Neuronal stem cell (in vitro differentiated cells): ENCODE results near the gene PRCP.

Experiments
- DNase-seq: peaks from one replicate; pipeline ENCODE4 v3.0.0-alpha.2; 2013; ENCODE audit warnings: low spot score
- H2AFZ ChIP-seq: one replicate; pipeline ENCODE4 v1.6.1; 2013; ENCODE audit warnings: mild to moderate bottlenecking, low read length, inconsistent platforms
- H2AK5ac ChIP-seq: 2 replicates; pipeline ENCODE4 v1.6.1; 2013; ENCODE audit warnings: low read depth, mild to moderate bottlenecking, inconsistent platforms, low read length, moderate library complexity, mixed read lengths
- H2BK120ac ChIP-seq: 2 replicates; pipeline ENCODE4 v1.6.1; 2013; ENCODE audit warnings: low read depth, mild to moderate bottlenecking, inconsistent platforms, low read length, moderate library complexity, mixed read lengths
- H2BK12ac ChIP-seq: one replicate; pipeline ENCODE4 v1.6.1; 2013; ENCODE audit warnings: low read length, inconsistent platforms
- H2BK15ac ChIP-seq: 2 replicates; pipeline ENCODE4 v1.6.1; 2013; ENCODE audit warnings: mild to moderate bottlenecking, low read length, inconsistent platforms, mixed read lengths
- H2BK5ac ChIP-seq: one replicate; pipeline ENCODE4 v1.6.1; 2013; ENCODE audit warnings: inconsistent platforms, mild to moderate bottlenecking, low read length, moderate library complexity
- H3K14ac ChIP-seq: one replicate; pipeline ENCODE4 v1.6.1; 2013; ENCODE audit warnings: low read length, inconsistent platforms
- H3K18ac ChIP-seq: 2 replicates; pipeline ENCODE4 v1.6.1; 2013; ENCODE audit warnings: low read length, inconsistent platforms
- H3K23ac ChIP-seq: 2 replicates; pipeline ENCODE4 v1.6.1; 2013; ENCODE audit warnings: low read depth, mild to moderate bottlenecking, mixed read lengths, low read length, inconsistent platforms; ENCODE audit not compliant: poor library complexity
- H3K27ac ChIP-seq: replicated peaks from 3 replicates; pipeline ENCODE4 v1.5.1; 2013; ENCODE audit warnings: low read length, inconsistent platforms
- H3K27me3 ChIP-seq, 3 experiments: 2 replicates each; pipeline ENCODE4 v1.6.1; 2013; ENCODE audit warnings: low read length in 3 of 3, mild to moderate bottlenecking in 2 of 3, inconsistent platforms in 1 of 3, low read depth in 1 of 3, mixed read lengths in 1 of 3, moderate library complexity in 1 of 3; ENCODE audit not compliant: control insufficient read depth in 3 of 3, insufficient read depth in 3 of 3
- H3K36me3 ChIP-seq, 2 donors: replicated peaks in 1 of 2; 2 replicates each; pipeline ENCODE4 v1.6.1; 2013; ENCODE audit warnings: low read length in 2 of 2; ENCODE audit not compliant: control insufficient read depth in 2 of 2, insufficient read depth in 2 of 2
- H3K4ac ChIP-seq: 2 replicates; pipeline ENCODE4 v1.6.1; 2013; ENCODE audit warnings: inconsistent platforms, mild to moderate bottlenecking, low read length, moderate library complexity
- H3K4me1 ChIP-seq, 2 donors: 1 replicate in 1 of 2; 2 replicates in 1 of 2; pipeline ENCODE4 v1.6.1; 2013; ENCODE audit warnings: low read length in 2 of 2, low read depth in 1 of 2; ENCODE audit not compliant: control insufficient read depth in 2 of 2, insufficient read depth in 1 of 2
- H3K4me2 ChIP-seq: one replicate; pipeline ENCODE4 v1.6.1; 2013; ENCODE audit warnings: mild to moderate bottlenecking, low read length, inconsistent platforms; ENCODE audit not compliant: insufficient read depth, poor library complexity, severe bottlenecking
- H3K4me3 ChIP-seq, 2 donors: 2 replicates each; pipeline ENCODE4 v1.5.1; 2013; ENCODE audit warnings: low read length in 2 of 2, mild to moderate bottlenecking in 2 of 2, inconsistent platforms in 1 of 2, moderate library complexity in 1 of 2
- H3K79me1 ChIP-seq: one replicate; pipeline ENCODE4 v1.6.1; 2013; ENCODE audit warnings: low read depth, mild to moderate bottlenecking, inconsistent platforms, low read length, moderate library complexity
- H3K9ac ChIP-seq: one replicate; pipeline ENCODE4 v1.6.1; 2013; ENCODE audit warnings: mild to moderate bottlenecking, low read depth, low read length, inconsistent platforms; ENCODE audit not compliant: poor library complexity
- H3K9me3 ChIP-seq, 2 donors: replicated peaks in 1 of 2; 2 replicates each; pipeline versions ENCODE3 to v1.6.1; 2013; ENCODE audit warnings: low read length in 2 of 2, mild to moderate bottlenecking in 2 of 2, inconsistent platforms in 1 of 2, low read depth in 1 of 2, mixed read lengths in 1 of 2, moderate library complexity in 1 of 2; ENCODE audit not compliant: control insufficient read depth in 2 of 2, insufficient read depth in 1 of 2
- H4K8ac ChIP-seq: one replicate; pipeline ENCODE4 v1.6.1; 2013; ENCODE audit warnings: low read depth, mild to moderate bottlenecking, inconsistent platforms, low read length, moderate library complexity
- H4K91ac ChIP-seq: one replicate; pipeline ENCODE4 v1.6.1; 2013; ENCODE audit warnings: low read length, low read depth, mild to moderate bottlenecking, inconsistent platforms; ENCODE audit not compliant: poor library complexity
- WGBS, 2 donors: extraction: QIAGEN DNeasy Blood & Tissue Kit; methylation state at CpG; one replicate each; pipeline ENCODE4 v1.1.7; 2013; ENCODE audit warnings: missing lambda C conversion rate in 2 of 2, mixed read lengths in 1 of 2; ENCODE audit not compliant: insufficient read length in 2 of 2, insufficient replicate concordance in 1 of 2; ENCODE audit errors: extremely low coverage in 2 of 2; 5-methylcytosine and 5-hydroxymethylcytosine counted together

Gene PRCP

GRCh38 chr11:82832983-82833382 lies 67.2 kb downstream of the PRCP start:
- H3K4me1 ChIP-seq = peaks cover 0 to 5% of the 10 kb centered on the region in 2 donors
- no peaks in the 10 kb centered on the region for H3K9me3 ChIP-seq
- H3K27ac ChIP-seq = no peak overlapping the region
- H4K8ac ChIP-seq = no peak overlapping the region
- no peak for DNase-seq
- H3K9ac ChIP-seq = no peak overlapping the region
- no peak overlapping the region for H2AFZ ChIP-seq
- no CpG with 5 or more reads among the region's 4 CpGs for WGBS, 2 donors
- no peak overlapping the region for H2BK12ac ChIP-seq
- H3K4me2 ChIP-seq = no peak overlapping the region
- peaks cover 2 to 14% of the 10 kb centered on the region in 2 donors for H3K36me3 ChIP-seq
- no peak overlapping the region for H3K23ac ChIP-seq
- H3K18ac ChIP-seq = no peak overlapping the region
- H2BK5ac ChIP-seq = no peak overlapping the region
- no peak overlapping the region for H3K14ac ChIP-seq
- peaks cover 0 to 3% (median 0%) of the 10 kb centered on the region in 3 experiments for H3K27me3 ChIP-seq
- no peak overlapping the region for H4K91ac ChIP-seq
- no peak overlapping the region for H3K4ac ChIP-seq
- no peak overlapping the region for H2AK5ac ChIP-seq
- H2BK15ac ChIP-seq = no peak overlapping the region
- H3K79me1 ChIP-seq = no peaks in the 10 kb centered on the region
- H2BK120ac ChIP-seq = no peak overlapping the region
- H3K4me3 ChIP-seq = no peak overlapping the region

- no CpG with 5 or more reads among the region's 3 CpGs for WGBS, 2 donors
- Histone ChIP-seq H4K91ac (no peak overlapping the region), H2BK5ac (no peak overlapping the region)
These were observed 68.9 kb downstream of the PRCP start for GRCh38 chr11:82831364-82831763.

DNA sequence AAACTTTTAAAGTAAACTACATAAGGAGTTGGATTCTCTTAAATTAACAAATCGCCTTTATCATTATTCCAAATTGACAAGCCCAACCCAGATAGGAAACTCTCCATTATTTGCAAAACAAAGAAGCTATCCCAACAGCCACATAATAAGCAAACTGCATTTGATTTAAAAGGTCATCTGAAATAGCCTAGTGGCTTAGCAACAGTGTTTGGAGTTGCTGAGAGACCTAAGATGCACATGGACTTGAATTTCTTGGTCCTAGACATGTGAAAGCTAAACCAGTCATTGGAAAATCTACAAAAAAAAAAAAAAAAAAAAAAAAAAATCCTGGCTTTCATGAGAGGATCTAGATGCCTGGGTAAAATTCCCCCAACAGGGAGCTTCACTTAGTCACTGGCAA lies 69.5 kb downstream of the PRCP start:
- Histone ChIP-seq H3K36me3 (no peaks in the 10 kb centered on the region), H2BK5ac (no peak overlapping the region), H4K91ac (no peak overlapping the region), H3K14ac (no peak overlapping the region), H3K9me3 (no peaks in the 10 kb centered on the region), H3K4me3 (no peak overlapping the region), H3K27me3 (peaks cover 0 to 2% (median 0%) of the 10 kb centered on the region in 3 experiments), H3K4ac (no peak overlapping the region), H2AK5ac (no peak overlapping the region), H3K9ac (no peak overlapping the region), H2BK12ac (no peak overlapping the region), H2BK15ac (no peak overlapping the region), H3K79me1 (no peaks in the 10 kb centered on the region), H2AFZ (no peak overlapping the region), H4K8ac (no peak overlapping the region), H3K23ac (no peak overlapping the region), H3K4me2 (no peak overlapping the region), H2BK120ac (no peak overlapping the region), H3K27ac (no peak overlapping the region), H3K4me1 (peaks cover 0 to 5% of the 10 kb centered on the region in 2 donors), H3K18ac (no peak overlapping the region)
- DNase-seq = no peak
- no CpG with 5 or more reads among the region's 1 CpG for WGBS, 2 donors

More at GRCh38 chr11:82831364-82831763, 68.9 kb downstream of the PRCP start:
- no peak for DNase-seq
- no peak overlapping the region for H2AK5ac ChIP-seq
- H2BK15ac ChIP-seq = no peak overlapping the region
- no peak overlapping the region for H2AFZ ChIP-seq
- no peak overlapping the region for H3K18ac ChIP-seq
- no peak overlapping the region for H2BK12ac ChIP-seq
- no peak overlapping the region for H4K8ac ChIP-seq
- no peak overlapping the region for H3K9ac ChIP-seq
- peaks cover 0 to 5% of the 10 kb centered on the region in 2 donors for H3K4me1 ChIP-seq
- no peak overlapping the region for H3K23ac ChIP-seq
- no peaks in the 10 kb centered on the region for H3K79me1 ChIP-seq
- H3K36me3 ChIP-seq = no peaks in the 10 kb centered on the region
- H3K4ac ChIP-seq = no peak overlapping the region
- H3K27me3 ChIP-seq = peaks cover 0 to 2% (median 0%) of the 10 kb centered on the region in 3 experiments
- H2BK120ac ChIP-seq = no peak overlapping the region
- H3K4me3 ChIP-seq = no peak overlapping the region
- H3K4me2 ChIP-seq = no peak overlapping the region
- H3K9me3 ChIP-seq = no peaks in the 10 kb centered on the region
- no peak overlapping the region for H3K14ac ChIP-seq
- H3K27ac ChIP-seq = no peak overlapping the region

- Histone ChIP-seq H2AFZ (no peak overlapping the region), H3K23ac (no peak overlapping the region), H3K18ac (no peak overlapping the region), H3K79me1 (no peaks in the 10 kb centered on the region), H2BK5ac (no peak overlapping the region), H3K4me1 (peaks cover 0 to 5% of the 10 kb centered on the region in 2 donors), H2AK5ac (no peak overlapping the region), H3K9ac (no peak overlapping the region), H3K4ac (no peak overlapping the region), H2BK120ac (no peak overlapping the region), H2BK15ac (no peak overlapping the region), H3K27ac (no peak overlapping the region), H3K27me3 (no peaks in the 10 kb centered on the region), H3K36me3 (peaks cover 0 to 5% of the 10 kb centered on the region in 2 donors), H3K4me3 (no peak overlapping the region), H4K91ac (no peak overlapping the region), H4K8ac (no peak overlapping the region), H3K14ac (no peak overlapping the region), H3K9me3 (no peaks in the 10 kb centered on the region), H2BK12ac (no peak overlapping the region), H3K4me2 (no peak overlapping the region)
- DNase-seq = no peak
- no CpG with 5 or more reads among the region's 1 CpG for WGBS, 2 donors
These were observed 71.1 kb downstream of the PRCP start for GRCh38 chr11:82829101-82829500.
